ENCODE results near the gene CHD3.

DNA sequence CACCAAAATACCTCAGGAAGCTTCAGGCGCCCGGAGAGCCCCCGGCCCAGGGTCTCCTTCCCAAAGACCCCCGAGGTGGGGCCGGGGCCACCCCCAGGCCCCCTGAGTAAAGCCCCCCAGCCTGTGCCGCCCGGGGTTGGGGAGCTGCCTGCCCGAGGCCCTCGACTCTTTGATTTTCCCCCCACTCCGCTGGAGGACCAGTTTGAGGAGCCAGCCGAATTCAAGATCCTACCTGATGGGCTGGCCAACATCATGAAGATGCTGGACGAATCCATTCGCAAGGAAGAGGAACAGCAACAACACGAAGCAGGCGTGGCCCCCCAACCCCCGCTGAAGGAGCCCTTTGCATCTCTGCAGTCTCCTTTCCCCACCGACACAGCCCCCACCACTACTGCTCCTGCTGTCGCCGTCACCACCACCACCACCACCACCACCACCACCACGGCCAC, 40.4 kb upstream of the CHD3 start:
- TF ChIP-seq, protein P1, sequence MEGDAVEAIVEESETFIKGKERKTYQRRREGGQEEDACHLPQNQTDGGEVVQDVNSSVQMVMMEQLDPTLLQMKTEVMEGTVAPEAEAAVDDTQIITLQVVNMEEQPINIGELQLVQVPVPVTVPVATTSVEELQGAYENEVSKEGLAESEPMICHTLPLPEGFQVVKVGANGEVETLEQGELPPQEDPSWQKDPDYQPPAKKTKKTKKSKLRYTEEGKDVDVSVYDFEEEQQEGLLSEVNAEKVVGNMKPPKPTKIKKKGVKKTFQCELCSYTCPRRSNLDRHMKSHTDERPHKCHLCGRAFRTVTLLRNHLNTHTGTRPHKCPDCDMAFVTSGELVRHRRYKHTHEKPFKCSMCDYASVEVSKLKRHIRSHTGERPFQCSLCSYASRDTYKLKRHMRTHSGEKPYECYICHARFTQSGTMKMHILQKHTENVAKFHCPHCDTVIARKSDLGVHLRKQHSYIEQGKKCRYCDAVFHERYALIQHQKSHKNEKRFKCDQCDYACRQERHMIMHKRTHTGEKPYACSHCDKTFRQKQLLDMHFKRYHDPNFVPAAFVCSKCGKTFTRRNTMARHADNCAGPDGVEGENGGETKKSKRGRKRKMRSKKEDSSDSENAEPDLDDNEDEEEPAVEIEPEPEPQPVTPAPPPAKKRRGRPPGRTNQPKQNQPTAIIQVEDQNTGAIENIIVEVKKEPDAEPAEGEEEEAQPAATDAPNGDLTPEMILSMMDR (IDR thresholded peaks at IDR 0.05; ENCODE audit: borderline replicate concordance, extremely low read depth, low read length, poor library complexity, severe bottlenecking), result no peak
- TF ChIP-seq EZH2 (IDR thresholded peaks at IDR 0.05; ENCODE audit: borderline replicate concordance, low read depth, low read length, severe bottlenecking), result no peak

Measured in DND-41 (cell line).